ENCODE results near the gene BCLAF3.

GRCh38 chrX:20032201-20032600 lies 41.3 kb upstream of the BCLAF3 start:
- TF ChIP-seq, protein P1, sequence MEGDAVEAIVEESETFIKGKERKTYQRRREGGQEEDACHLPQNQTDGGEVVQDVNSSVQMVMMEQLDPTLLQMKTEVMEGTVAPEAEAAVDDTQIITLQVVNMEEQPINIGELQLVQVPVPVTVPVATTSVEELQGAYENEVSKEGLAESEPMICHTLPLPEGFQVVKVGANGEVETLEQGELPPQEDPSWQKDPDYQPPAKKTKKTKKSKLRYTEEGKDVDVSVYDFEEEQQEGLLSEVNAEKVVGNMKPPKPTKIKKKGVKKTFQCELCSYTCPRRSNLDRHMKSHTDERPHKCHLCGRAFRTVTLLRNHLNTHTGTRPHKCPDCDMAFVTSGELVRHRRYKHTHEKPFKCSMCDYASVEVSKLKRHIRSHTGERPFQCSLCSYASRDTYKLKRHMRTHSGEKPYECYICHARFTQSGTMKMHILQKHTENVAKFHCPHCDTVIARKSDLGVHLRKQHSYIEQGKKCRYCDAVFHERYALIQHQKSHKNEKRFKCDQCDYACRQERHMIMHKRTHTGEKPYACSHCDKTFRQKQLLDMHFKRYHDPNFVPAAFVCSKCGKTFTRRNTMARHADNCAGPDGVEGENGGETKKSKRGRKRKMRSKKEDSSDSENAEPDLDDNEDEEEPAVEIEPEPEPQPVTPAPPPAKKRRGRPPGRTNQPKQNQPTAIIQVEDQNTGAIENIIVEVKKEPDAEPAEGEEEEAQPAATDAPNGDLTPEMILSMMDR (IDR thresholded peaks at IDR 0.05), result no peak
- no peak for TF ChIP-seq POLR2A (IDR thresholded peaks at IDR 0.05)
